DOHH2 (cell line): ENCODE results near the gene GPR62.

Experiments
- EZH2phosphoT487 ChIP-seq: fragments of 200-600 bp; sonication (generic); IDR thresholded peaks from 2 replicates; pipeline ENCODE4 v1.6.1; 2017; ENCODE audit warnings: borderline replicate concordance, mild to moderate bottlenecking, antibody characterized with exemption, low read length, moderate library complexity, mixed read lengths
- TF ChIP-seq, protein P1 (sequence below): fragments of 200-600 bp; sonication (generic); IDR thresholded peaks from one replicate; pipeline ENCODE4 v1.5.1; 2014; ENCODE audit warnings: antibody characterized with exemption, mild to moderate bottlenecking, low read depth, low read length; ENCODE audit not compliant: poor library complexity, severe bottlenecking

DNA sequence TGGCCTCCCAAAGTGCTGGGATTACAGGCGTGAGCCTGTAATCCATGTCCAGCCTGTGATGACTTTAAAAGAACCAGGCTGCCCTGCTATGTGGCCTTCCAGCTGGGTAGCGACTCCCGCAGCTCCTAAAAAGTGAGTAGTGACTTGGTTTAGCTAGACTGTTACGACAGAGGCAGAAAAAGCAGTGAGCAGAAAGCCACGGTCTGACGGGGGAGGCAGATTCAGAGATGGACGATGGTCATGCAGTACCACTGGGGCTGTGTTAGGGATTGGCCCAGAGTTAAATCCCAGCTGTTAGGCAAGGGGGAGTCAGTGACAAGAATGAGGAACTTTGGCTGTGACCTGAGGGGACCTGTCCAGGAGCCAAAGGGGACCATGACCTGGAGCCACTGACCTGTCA is 43.6 kb downstream of the GPR62 start:
- TF ChIP-seq, protein P1, sequence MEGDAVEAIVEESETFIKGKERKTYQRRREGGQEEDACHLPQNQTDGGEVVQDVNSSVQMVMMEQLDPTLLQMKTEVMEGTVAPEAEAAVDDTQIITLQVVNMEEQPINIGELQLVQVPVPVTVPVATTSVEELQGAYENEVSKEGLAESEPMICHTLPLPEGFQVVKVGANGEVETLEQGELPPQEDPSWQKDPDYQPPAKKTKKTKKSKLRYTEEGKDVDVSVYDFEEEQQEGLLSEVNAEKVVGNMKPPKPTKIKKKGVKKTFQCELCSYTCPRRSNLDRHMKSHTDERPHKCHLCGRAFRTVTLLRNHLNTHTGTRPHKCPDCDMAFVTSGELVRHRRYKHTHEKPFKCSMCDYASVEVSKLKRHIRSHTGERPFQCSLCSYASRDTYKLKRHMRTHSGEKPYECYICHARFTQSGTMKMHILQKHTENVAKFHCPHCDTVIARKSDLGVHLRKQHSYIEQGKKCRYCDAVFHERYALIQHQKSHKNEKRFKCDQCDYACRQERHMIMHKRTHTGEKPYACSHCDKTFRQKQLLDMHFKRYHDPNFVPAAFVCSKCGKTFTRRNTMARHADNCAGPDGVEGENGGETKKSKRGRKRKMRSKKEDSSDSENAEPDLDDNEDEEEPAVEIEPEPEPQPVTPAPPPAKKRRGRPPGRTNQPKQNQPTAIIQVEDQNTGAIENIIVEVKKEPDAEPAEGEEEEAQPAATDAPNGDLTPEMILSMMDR, result no peak
- no peak for TF ChIP-seq EZH2phosphoT487
